ENCODE results near the gene NIT1.

The NIT1 gene

GRCh38 chr1:161145832-161146231 is 27.9 kb downstream of the NIT1 start:
- no peak for TF ChIP-seq CTCF (IDR thresholded peaks at IDR 0.05; ENCODE audit: extremely low read depth, insufficient read depth, missing control alignments)
- in situ Hi-C loops (cut with MboI; ENCODE audit: low pct_unique_long_range_greater_than_20kb, low sequenced_read_pairs, unreplicated experiment) = no loop called here

GRCh38 chr1:161153176-161153575 is 35.3 kb downstream of the NIT1 start:
- DNase-seq (ENCODE audit: low spot score) = no peak

More at GRCh38 chr1:161145832-161146231, 27.9 kb downstream of the NIT1 start:
- no peak for DNase-seq (ENCODE audit: low spot score)

GRCh38 chr1:161153682-161154337 is 35.9 kb downstream of the NIT1 start, which contains the start of gene UFC1:
UFC1 (plus strand) TSS chr1:161153978; CDS start chr1:161153998, 20 bp downstream.
- in situ Hi-C loops (cut with MboI; ENCODE audit: low pct_unique_long_range_greater_than_20kb, low sequenced_read_pairs, unreplicated experiment) = no loop called here
- peak; percentile 90 for DNase-seq (ENCODE audit: low spot score)
- no peak for TF ChIP-seq CTCF (IDR thresholded peaks at IDR 0.05; ENCODE audit: extremely low read depth, insufficient read depth, missing control alignments)

More at GRCh38 chr1:161153176-161153575, 35.3 kb downstream of the NIT1 start:
- in situ Hi-C loops (cut with MboI; ENCODE audit: low pct_unique_long_range_greater_than_20kb, low sequenced_read_pairs, unreplicated experiment) = no loop called here
- TF ChIP-seq CTCF (IDR thresholded peaks at IDR 0.05; ENCODE audit: extremely low read depth, insufficient read depth, missing control alignments) = no peak

GRCh38 chr1:161157867-161158266 is 40.0 kb downstream of the NIT1 start:
- TF ChIP-seq CTCF (IDR thresholded peaks at IDR 0.05; ENCODE audit: extremely low read depth, insufficient read depth, missing control alignments) = no peak
- DNase-seq (ENCODE audit: low spot score) = no peak
- in situ Hi-C loops (cut with MboI; ENCODE audit: low pct_unique_long_range_greater_than_20kb, low sequenced_read_pairs, unreplicated experiment) = no loop called here

- no peak for TF ChIP-seq CTCF (IDR thresholded peaks at IDR 0.05; ENCODE audit: extremely low read depth, insufficient read depth, missing control alignments)
- no peak for DNase-seq (ENCODE audit: low spot score)
- in situ Hi-C loops (cut with MboI; ENCODE audit: low pct_unique_long_range_greater_than_20kb, low sequenced_read_pairs, unreplicated experiment) = no loop called here
Observed at GRCh38 chr1:161158316-161159010, 40.6 kb downstream of the NIT1 start.

GRCh38 chr1:161159087-161159912 is 41.4 kb downstream of the NIT1 start, which contains the start of gene USP21:
USP21 (plus strand) TSS chr1:161159500; CDS start chr1:161160641, 1,141 bp downstream.
- peak; percentile 97 for DNase-seq (ENCODE audit: low spot score)
- in situ Hi-C loops (cut with MboI; ENCODE audit: low pct_unique_long_range_greater_than_20kb, low sequenced_read_pairs, unreplicated experiment) = no loop called here
- no peak for TF ChIP-seq CTCF (IDR thresholded peaks at IDR 0.05; ENCODE audit: extremely low read depth, insufficient read depth, missing control alignments)

All from GM13977 (cell line).